Right forelimb (tissue), 1 donor: ENCODE measurements around the gene PRR14.
"Not testable (repeated sequence)": the region's sequence is repeated elsewhere in the genome, so short reads cannot be mapped to it uniquely, and the experiment has no call there.

Experiments
- DNase-seq: peaks from one replicate; pipeline ENCODE4 v3.0.0-alpha.2; 2018

Gene PRR14

DNA sequence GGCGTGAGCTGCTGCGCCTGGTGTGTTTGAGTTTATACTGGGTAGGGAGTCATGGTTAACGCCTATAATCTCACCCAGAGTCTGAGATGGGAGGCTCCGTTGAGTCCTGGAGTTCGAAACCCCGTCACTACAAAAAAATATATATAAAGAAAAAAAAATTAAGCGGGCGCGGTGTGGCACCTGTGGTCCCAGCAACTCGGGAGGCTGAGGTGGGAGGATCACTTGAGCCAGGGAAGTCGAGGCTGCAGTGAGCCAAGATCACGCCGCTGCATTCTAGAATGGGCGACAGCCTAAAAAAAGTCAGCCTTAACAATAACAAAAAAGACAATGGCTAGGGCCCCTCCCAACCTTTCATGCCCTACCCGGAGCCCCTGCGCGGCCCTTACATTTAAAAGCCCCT, 17.2 kb upstream of the PRR14 start:
- no peak for DNase-seq

DNA sequence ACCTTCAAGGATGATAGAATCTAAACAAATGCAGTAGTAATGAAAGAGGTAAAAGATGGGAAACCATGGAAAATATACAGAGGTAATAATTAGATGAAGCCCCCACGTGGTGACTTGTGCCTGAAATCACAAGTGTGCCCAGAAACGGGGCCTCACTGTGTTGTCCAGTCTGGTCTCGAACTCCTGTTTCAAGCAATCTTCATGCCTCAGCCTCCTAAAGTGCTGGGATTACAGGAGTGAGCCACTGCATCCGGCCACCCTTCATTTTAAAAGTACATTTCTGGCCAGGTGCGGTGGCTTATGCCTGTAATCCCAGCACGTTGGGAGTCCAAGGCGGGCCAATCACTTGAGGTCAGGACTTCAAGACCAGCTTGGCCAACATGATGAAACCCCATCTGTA, 14.2 kb upstream of the PRR14 start:
- no peak for DNase-seq

DNA sequence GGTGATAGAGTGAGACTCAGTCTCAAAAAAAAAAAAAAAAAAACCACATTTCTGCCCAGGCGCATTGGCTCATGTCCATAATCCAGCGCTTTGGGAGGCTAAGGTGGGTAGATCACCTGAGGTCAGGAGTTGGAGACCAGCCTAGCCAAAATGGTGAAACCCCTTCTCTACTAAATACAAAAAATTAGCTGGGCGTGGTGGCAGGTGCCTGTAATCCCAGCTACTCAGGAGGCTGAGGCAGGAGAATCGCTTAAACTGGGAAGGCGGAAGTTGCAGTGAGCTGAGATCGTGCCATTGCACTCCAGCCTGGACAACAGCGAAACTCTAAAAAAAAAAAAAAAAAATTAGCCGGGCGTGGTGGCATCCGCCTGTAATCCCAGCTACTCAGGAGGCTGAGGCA, 13.6 kb upstream of the PRR14 start:
- not testable (repeated sequence) for DNase-seq

DNA sequence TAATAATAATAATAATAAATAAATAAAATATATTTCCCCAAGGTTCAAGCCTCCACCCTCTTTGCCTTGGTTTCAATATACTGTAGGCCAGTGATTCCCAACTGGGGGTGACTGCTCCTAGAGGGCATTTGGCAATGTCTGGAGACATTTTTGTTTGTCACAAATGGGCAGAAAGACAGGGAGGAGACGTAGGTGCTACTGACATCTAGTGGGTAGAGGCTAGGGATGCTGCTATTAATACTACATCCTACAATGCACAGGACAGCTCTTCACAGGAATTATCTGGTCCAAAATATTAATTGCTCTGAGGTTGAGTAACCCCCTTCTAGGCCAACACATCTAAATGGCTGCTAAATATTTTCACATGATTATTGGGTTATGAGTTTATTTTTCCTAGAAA, 12.8 kb upstream of the PRR14 start:
- no peak for DNase-seq

DNA sequence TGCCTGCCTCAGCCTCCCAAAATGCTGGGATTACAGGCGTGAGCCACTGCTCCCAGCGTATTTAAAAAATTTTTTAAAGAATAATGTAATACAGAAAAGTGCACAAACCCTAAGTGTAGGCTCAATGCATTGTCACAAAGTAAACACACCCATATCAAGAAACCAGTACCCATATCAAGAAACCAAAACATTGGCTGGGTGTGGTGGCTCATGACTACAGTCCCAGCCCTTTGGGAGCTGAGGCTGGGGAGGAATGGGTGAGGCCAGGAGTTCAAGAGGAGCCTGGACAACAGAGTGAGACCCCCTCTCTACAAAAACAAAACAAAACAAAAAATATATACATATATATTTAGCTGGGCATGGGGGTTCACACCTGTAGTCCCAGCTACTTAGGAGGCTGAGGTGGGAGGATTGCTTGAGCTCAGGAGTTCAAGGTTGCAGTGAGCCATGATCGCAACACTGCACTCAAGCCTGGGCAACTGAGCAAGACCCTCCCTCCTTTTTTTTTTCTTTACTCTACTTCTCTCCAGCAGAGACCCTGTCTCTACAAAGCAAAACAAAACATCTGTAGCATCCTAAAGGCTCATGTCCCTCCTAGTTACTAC, 9.3 kb upstream of the PRR14 start:
- no peak for DNase-seq

DNA sequence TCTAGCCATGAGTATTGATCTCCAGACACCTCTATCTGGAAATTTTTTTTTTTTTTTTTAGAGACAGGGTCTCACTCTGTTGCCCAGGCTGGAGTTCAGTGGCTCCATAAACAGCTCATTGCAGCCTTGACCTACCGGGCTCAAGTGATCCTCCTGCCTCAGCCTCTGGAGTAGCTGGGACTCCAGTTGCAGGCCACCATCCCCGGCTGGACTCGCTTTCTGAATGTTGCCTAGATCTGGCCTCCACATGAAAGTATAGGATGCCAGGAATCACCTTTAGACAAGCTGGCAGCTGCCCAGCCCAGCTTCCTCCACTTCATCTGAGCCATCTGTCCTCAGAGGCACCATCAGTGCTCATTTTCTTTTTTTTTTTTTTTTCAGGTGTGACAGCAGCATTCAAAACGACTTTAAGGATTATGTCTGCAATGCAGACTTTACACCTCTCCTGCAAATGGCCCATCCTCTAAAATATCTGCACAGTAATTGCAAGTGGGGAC, 6.4 kb upstream of the PRR14 start:
- no peak for DNase-seq

DNA sequence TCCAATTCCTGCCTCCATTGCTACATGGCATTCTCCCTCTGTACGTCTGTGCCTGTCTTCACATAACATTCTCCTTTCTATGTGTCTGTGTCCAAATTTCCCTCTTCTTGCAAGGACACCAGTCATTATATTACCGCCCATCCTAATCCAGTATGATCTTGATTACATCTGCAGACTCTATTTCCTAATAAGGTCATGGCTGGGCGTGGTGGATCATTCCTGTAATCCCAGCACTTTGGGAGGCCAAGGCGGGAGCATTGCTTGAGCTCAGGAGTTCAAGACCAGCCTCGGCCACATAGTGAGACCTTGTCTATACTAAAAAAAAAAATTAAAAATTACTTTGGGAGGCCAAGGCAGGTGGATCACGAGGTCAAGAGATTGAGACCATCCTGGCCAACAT, 5.0 kb upstream of the PRR14 start:
- DNase-seq, result no peak

DNA sequence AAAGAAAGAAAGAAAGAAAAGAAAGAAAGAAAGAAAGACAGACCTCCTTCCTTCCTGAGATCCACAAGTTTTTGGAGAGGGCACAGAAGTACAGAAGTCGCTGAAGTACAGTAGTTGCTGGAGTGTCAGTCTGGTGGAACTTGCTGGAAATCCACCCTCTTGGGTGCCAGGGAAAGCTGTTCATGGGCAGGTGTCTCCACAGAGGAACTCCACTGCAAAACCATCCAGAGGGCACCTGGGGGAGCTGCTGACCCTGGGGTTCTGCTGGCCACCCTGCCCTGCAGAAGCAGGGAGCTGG, 3.5 kb upstream of the PRR14 start:
- no peak for DNase-seq

DNA sequence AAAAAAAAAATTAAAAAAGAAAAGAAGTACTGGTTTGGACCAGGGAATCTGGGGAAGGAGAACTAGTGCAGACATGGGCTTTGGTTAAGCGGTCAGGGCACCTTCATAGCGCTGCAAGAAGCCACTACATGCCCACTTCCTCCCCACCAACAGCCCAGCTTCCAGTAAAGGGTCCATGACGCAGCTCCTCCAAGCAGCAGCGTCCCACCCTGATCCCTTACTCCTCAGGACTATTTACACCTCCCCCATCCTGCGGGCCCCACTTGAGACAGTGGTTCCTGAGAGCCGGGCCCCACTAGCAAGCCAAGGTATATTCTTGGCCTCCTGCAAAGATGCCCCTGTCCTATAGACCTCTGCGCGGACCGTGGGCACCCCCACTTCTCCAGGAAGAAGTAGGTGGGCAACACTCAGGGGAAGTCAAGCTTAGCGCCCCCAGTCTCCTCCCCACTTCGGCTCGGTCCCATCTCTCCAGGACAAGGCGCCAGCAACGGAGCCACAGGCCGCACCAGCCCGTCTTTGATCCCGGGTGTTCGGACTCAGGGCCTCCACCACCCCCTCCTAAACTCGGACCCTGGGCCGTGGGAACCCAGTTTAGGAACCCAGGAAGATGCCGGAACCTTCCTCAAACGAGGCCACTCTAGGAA, 913 bp upstream of the PRR14 start:
- no peak for DNase-seq

DNA sequence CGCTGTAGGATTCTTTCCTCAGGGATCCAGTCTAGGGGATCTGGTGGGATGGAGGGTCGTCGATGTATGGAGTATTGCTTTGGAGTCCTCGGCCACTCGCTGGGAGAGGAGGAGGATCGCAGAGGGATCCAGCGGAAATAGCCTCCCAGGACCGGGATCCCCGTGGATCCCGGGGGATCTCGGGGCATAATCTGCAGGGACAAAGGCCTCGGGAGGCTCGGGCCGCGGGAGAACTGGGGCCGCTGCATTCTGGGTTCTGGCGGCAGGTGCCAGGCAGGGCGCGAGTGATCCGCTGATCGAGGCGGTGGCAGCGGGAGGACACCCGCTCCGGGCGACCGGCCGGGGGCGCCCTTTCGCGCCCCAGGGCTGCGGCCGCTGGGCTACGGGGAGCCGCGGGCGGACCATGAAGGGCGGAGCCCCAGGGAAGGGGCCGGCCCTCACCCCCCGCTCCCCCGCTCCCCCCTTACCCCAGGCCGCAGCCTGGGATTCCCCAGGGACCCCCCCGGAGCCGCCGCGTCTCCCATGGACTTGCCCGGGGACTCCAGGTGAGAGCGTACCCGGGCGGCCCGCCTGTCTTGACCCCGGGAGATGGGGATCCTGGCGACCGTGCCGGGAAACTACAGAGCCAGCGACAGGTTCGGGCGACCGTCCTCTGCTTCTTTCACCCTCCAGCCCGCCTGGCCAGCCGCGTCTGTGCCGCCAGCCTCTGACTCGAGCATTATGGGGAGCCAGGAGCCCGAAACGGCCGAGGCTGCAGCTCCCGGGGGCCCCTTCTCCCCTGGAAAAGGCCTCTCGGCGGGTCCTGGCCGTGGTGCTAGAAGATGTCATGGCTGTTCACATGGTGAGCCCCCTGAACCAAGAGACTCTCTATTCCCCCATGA, 604 bp downstream of the PRR14 start:
- peak; percentile 75 for DNase-seq

DNA sequence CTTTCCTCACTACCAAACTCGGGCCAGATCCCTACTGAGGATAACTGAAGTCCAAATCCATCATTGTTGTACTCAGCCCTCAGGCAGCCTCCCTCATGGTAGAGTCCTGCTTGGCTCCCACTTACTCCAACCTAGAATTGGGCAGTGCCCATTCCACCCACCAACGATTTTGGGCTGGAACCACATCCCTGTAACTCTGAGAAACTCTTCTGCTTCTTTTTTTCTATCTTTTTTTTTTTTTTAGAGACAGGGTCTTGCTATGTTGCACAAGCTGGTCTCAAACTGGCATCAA, 1.2 kb downstream of the PRR14 start:
- no peak for DNase-seq

DNA sequence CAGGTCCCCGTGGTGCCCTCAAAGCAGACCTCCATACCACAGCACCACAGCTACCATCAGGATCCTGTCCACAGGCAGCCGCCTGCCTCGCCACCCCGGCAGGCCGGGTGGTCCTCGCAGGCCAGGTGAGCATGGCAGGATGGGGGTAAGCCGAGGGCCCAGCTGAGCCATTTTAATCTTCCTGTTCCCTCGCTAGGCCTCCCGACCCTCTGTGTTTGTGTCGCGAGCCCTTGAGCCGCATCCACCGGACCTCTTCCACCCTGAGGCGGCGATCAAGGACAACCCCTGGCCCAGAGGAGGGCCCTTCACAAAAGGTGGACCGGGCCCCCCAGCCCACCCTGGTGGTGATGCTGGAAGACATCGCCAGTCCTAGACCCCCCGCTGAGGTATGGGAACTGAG, 2.0 kb downstream of the PRR14 start:
- no peak for DNase-seq

DNA sequence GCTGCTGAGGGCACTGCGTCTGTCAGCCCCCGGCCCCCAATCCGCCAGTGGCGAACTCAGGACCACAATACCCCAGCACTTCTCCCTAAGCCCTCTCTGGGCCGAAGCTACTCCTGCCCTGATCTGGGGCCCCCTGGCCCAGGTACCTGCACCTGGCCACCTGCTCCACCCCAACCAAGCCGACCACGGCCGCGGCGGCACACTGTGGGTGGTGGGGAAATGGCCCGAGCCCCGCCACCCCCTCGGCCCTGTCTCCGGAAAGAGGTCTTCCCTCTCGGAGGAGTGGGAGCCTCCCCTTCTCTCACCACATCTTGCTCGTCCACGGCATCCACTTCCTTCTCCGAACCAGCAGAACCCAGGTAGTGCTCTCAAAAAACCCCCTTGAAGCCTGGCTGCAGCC, 4.1 kb downstream of the PRR14 start:
- DNase-seq, result no peak

DNA sequence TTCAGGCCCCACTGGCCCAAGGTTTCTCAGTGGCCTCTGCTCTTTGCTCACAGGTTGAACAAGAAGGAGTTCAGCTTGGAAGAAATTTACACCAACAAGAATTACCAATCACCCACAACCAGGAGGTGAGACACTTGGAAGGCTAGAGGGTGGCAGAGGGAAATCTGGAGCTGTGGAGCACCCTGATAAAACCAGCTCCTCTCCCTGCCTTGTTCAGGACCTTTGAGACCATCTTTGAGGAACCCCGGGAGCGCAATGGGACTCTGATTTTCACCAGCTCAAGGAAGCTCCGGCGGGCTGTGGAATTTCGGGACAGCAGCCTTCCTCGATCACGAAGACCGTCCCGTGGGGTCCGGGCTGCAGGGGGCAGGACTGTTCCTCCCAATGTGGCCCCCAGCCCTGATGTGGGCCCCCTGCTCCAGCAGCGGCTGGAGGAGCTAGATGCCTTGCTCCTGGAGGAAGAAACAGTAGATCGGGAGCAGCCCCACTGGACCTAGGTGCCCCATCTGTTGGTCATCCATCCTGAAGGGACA, 5.1 kb downstream of the PRR14 start:
- DNase-seq, result no peak

DNA sequence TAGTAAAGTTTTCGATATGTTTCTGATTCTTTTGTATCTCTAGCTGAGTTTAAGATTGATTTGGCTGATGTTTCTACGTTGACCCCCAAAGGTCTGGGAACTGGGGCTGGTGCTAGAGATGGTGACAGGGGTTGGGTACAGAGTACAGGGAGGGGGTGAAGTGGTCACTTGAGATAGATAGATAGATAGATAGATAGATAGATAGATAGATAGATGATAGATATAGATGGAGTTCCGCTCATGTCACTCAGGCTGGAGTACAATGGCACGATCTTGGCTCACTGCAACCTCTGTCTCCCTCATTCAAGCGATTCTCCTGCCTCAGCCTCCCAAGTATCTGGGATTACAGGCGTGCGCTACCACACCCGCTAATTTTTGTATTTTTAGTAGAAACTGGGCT, 5.6 kb downstream of the PRR14 start:
- DNase-seq, result no peak

DNA sequence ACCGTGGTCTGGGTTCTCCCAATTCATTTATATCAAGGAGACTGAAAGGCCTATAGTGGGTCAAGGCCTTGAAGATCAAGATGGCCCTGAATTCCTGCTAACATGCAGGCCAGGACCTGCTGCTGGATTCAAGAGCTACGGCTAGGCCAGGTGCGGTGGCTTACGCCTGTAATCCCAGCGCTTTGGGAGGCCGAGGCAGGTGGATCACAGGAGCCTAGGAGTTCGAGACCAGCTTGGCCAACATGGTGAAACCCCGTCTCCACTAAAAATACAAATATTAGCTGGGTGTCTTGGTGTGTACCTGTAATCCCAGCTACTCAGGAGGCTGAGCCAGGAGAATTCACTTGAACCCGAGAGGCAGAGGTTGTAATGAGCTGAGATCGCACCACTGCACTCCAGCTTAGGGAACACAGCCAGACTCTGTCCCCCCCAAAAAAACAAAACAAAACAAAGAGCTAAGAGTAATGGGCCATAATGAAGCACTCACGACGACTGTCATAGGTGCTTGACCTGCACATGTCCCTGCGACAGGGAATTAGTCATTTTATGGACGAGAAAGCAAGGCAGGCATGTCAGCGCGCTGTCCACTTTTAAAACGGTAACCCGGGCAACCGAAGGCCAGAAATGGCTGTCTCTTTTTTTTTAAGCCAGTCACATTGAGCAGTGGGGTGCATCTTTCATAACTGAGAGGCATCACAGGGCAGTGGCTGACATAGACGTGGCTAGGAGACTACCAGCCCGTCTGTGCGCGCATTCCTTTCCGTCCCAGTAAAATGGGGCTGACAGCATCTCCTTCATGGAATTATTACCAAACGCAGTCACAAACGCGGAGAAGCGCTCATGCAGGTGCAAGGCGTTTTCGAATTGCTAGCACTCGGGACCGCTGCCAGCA, 6.5 kb downstream of the PRR14 start:
- DNase-seq, result no peak

DNA sequence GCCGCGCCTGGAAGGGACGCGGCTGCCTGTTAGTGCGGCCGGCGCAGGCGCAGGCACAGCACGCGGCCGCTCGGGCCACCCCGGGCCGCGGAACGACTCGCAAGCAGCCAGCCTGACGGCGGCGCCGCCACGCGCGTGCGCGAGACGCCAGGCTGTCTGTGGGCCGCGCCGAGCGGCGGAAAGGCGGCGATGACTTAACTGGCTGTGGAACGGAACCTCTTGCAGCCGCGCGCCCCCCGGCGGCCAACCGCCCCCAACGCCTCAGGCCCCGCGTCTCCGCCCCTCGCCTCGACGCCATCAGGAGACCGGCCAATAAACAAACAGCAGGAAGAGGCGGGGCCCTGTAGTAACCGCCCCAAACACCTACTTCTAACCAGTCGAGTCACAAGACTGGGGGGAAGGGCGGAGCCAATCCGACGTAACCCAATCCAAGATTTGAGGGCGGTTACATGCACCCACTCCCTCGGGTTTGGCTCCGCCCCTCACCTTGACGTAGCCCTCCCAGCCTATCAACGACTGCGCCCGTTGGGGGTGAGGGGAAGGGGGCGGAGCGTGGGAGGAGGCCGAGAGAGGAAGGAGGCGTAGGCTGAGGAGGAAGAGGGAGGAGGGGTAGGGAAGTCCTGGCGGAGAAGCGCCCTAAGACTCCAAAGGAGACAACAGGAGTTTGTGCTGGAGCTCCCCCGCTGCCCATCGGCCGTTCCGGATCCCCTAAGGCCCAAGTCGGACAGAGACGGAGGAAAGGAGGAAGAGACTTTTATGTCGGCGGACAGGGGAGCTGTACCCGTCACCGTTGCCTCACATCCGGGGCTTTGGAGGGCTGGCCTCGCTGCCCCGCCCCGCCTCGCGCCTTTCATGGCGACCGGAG, 7.3 kb downstream of the PRR14 start, which contains the start of gene FBRS:
Gene FBRS, plus strand, starts transcription at position 566 of the 865 bp plus-strand sequence. CDS start 1,088 bp downstream, outside the sequence.
- peak; percentile 100 for DNase-seq

DNA sequence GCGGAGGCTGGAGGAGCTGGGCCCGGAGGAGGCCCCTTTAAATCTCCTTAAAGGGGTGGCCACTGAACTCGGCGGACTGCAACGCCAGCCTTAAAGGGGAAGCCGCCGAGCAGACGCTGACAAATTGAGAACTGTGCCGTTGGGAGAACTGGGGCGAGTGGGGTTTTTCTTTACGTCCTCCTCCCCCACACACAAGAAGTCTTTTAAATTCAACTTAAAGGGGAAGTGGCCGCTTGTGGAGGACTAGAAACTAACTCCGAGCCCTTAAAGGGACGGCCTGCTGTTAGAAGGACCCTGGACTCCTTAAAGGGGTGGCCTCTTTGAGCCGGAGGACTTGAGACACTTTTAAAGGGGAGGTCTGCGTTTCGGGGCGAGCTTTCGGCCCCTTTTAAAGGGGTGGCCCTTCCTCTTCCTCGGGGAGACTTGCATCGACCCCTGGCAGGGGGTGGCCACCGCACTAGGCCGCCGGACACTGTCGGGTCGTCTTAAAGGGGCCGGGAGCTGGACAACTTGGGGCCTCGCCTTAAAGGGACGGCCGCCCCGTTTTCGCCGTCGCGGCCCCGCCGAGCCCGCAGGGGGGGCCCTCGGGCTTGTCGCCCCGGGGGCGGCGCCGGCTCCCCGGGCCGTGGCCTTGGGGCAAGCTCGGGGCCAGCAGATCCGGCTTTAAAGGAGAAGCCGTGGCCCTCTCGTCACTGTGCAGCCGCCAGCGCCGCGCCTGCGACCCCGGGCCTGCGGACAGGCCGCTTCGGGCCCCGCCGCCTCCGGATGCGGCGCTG, 8.2 kb downstream of the PRR14 start:
- DNase-seq, result no peak

DNA sequence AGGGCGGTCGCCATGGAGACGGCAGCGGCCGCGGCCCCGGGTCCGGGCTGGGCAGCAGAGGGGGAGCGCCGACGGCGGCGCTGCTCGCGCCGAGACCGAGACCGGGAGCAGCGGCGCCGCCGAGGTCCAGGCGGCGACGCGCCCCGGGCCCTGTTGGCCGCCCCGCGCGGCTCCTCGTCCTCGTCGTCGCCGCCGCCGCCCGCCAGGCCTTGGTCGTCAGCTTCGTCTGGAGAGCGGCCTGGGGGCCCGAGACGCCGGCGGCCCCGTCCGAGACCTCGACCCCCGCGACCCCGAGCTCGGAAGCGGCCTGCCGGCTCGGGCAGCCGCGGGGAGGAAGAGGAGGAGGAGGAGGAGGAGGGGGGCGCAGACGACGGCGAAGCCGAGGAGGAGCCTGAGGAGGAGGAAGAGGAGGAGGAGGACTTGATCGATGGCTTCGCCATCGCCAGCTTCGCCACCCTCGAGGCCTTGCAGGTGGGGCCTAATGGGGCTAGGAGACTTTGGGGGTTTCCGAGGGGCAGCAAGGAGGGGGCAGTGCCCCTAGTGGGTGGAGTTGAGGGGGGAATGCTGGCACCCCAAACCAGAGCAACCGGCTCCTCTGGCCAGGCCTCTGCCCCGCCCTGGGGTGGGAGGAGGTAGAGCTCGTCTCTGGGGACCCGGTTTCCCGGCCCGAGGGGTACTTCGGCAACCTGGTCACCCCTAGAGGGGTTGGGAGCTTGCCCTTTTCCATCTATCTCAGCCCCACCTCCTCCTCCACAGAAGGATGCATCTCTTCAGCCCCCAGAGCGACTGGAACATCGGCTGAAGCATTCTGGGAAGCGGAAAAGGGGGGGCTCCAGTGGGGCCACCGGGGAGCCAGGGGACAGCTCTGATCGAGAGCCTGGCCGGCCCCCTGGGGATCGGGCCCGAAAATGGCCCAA, 9.0 kb downstream of the PRR14 start:
- no peak for DNase-seq
